Endometrial microvascular endothelial cells (primary cell): ENCODE measurements around the gene RPUSD2. TPM values are rescaled to one million over a fixed set of nuclear protein-coding genes. Genes with fewer than 3 reads are reported as not detected.

Experiments
- in situ Hi-C: cut with HindIII; loops from 2 replicates; pipeline ENCODE4 v1.10.0; 2017; ENCODE audit warnings: low sequenced_read_pairs, low pct_unique_long_range_greater_than_20kb; ENCODE audit errors: inconsistent ontology term
- total RNA-seq: library from RNA; depleted of rRNA; stranded (reverse); fragments of >200 nt; gene quantifications from one replicate; pipeline ENCODE4 v1.2.3, GENCODE V29; 2015; ENCODE audit errors: inconsistent ontology term

The RPUSD2 gene
- total RNA-seq, 1 donor from 2014 or later, result 8.9 TPM

GRCh38 chr15:40598672-40599071 is 29.6 kb downstream of the RPUSD2 start:
- in situ Hi-C loops, result no loop called here

- in situ Hi-C loops, result no loop called here
Measured at GRCh38 chr15:40600956-40601355, 31.9 kb downstream of the RPUSD2 start.

DNA sequence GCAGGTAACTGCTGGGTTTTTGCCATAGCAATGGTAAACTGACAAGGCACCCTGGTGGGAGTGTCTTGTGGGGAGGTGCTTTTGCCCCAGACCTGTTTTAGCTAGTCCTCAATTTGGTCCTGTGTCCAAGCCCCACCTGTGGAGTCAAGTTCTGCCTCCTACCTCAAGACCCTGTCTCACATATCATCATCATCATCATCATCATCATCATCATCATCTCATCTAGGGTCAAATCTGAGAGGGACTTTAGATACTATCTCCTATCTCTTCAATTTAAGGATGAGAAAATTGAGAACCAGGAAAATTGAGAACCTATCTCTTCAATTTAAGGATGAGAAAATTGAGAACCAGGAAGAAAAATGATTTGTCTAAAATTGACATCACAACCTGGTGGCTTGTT is 34.8 kb downstream of the RPUSD2 start:
- in situ Hi-C loops, result no loop called here

GRCh38 chr15:40613080-40613479 is 44.0 kb downstream of the RPUSD2 start:
- in situ Hi-C loops, result no loop called here

GRCh38 chr15:40618023-40618422 is 48.9 kb downstream of the RPUSD2 start:
- in situ Hi-C loops, result no loop called here

DNA sequence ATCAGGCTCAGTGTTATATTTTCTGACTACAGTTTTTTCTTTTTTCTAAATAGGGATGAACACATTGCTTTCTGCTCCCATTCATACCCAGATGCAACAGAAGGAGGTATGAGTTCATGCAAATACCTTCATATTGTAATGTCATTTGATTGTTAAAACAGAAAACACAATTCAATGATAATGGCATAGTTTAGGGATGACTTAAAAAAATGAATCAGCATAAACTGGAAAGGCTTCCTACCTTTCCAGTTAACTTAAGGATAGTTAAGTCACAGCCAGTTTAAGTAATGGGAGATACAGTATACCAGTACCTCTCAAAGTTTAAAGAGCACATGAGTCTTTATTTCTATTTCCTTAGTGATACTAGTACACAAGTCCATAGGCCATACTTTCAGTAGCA is 49.8 kb downstream of the RPUSD2 start:
- in situ Hi-C loops, result no loop called here

GRCh38 chr15:40623361-40623760 is 54.3 kb downstream of the RPUSD2 start:
- in situ Hi-C loops, result no loop called here

Other genes with a start within 250 kb of the RPUSD2 start
- 15.1 TPM for gene INAFM2, start 245.6 kb upstream of the RPUSD2 start, total RNA-seq
- 16.1 TPM for gene CCDC9B, start 228.4 kb upstream of the RPUSD2 start, total RNA-seq
- not detected for gene PHGR1, start 218.3 kb upstream of the RPUSD2 start, total RNA-seq
- 0.46 TPM for gene DISP2, start 211.1 kb upstream of the RPUSD2 start, total RNA-seq
- 50.6 TPM for gene KNSTRN, start 186.6 kb upstream of the RPUSD2 start, total RNA-seq
- 37.2 TPM for gene IVD, start 163.5 kb upstream of the RPUSD2 start, total RNA-seq
- 17.1 TPM for gene BAHD1, start 128.3 kb upstream of the RPUSD2 start, total RNA-seq
- 30.3 TPM for gene CHST14, start 98.3 kb upstream of the RPUSD2 start, total RNA-seq
- gene CCDC32, start 4.3 kb upstream of the RPUSD2 start, total RNA-seq, result 40.4 TPM
- 40.9 TPM for gene KNL1, start 24.9 kb downstream of the RPUSD2 start, total RNA-seq
- 13.0 TPM for gene RAD51, start 125.9 kb downstream of the RPUSD2 start, total RNA-seq
- 35.8 TPM for gene RMDN3, start 186.0 kb downstream of the RPUSD2 start, total RNA-seq
- gene GCHFR, start 194.8 kb downstream of the RPUSD2 start, total RNA-seq, result 6.8 TPM
- gene C15orf62, start 200.7 kb downstream of the RPUSD2 start, total RNA-seq, result not detected
- gene ZFYVE19, start 237.8 kb downstream of the RPUSD2 start, total RNA-seq, result 35.5 TPM
- gene DNAJC17, start 238.2 kb downstream of the RPUSD2 start, total RNA-seq, result 47.3 TPM